ENCODE measurements around the gene DND1.
"Not testable (repeated sequence)": the region's sequence is repeated elsewhere in the genome, so short reads cannot be mapped to it uniquely, and the experiment has no call there.

DND1 gene

DNA sequence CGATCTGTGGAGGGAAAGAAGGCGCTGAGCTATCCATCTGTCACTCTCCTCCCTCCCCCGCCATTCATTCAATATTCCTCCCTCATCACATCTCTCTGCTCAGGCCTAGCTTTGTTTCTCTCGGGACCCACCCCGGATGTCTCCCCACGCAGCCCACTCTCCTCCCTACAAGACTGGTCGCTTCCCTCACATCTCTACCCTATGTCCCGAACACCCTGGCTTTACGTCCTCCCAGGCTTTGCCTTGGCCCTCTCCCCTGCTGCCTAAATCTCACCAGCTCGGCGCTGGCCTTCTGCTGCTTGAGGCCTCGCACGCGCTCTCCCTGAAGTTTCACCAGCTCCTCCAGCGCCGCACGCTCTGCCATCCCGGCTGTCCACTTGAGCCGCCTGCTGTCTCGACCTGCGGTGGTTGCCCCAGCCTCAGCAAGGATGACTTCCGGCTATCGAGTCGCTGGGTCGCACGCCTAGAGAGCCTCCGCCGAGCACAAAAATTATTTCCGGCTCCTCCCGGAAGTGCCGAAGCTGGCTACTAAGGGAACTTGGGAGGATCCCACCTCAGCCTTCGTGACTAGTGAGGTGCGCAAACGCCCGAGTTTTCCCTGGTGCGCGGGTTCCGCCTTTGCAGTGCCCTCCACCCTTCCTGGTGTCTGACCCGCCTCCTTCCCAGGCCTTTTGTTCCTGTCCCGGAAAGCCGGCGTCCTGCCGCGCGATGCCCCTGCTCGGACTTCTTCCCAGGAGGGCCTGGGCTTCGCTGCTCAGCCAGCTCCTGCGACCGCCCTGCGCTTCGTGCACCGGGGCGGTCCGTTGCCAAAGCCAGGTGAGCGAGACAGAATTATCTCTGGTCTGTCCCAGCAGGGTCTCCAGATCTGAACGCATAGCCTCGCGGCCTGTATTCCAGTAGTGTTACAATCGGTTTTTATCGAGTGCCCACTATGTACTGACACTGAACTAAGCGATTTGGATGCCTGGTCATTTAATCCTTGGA, 17.9 kb upstream of the DND1 start, which contains the start of the genes HARS1 and HARS2:
HARS1 (minus strand) TSS at position 430 of the 984 bp plus-strand sequence; CDS start at position 364, 66 bp downstream.
HARS2 (plus strand) TSS at position 515 of the 984 bp plus-strand sequence; CDS start at position 709, 194 bp downstream.
- peak; percentile 89 for TF ChIP-seq POLR2A (IDR thresholded peaks at IDR 0.05; ENCODE audit: low read depth, low read length)
- FAIRE-seq: peak; percentile 60
- peak; percentile 71 for DNase-seq (ENCODE audit: insufficient read length, low spot score)

DNA sequence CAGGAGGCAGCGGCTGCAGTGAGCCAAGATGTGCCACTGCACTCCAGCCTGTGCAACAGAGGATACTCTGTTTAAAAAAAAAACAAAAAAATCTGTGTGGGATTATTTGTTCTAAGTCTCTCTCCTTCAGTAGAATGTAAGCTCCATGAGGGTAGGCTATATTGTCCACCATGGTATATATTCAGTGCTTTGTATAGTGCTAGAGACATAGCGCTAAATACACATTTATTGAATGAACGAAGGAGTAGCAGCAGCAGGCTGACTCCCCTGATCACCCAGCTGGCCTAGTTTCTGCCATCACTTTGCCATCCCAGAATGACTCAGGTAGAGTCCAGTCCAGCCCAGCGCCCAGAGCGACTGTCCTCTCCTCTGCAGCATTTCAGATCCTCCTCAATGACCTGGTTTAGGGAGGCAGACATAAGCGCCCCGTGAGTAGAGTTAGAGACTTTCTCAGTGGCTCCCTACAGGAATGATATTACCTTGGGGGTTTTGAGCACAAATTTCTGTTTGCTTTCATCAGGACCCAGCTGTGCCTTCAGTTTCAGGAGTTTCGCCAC, 17.1 kb upstream of the DND1 start:
- FAIRE-seq (no peak), DNase-seq (ENCODE audit: insufficient read length, low spot score) (no peak)
- no peak for TF ChIP-seq POLR2A (IDR thresholded peaks at IDR 0.05; ENCODE audit: low read depth, low read length)

DNA sequence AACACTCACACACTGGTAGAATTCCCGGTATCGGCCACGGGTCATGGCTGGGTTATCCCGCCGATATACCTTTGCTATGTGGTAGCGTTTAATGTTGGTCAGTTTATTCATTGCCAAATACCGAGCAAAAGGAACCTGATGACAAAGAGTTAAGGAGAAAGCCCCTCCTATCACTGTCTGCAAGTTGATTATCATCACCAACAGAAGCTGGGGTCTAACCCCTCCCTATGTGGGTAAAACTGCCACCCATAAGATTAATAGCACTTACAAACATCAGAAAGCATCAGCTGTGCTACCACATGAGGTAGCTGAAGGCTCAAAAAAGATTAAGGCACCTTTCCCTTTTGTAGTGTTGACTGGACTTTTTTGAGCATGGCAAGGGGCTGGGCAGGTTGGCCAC, 5.6 kb upstream of the DND1 start:
- no peak for TF ChIP-seq POLR2A (IDR thresholded peaks at IDR 0.05; ENCODE audit: low read depth, low read length)
- no peak for DNase-seq (ENCODE audit: insufficient read length, low spot score)
- FAIRE-seq: no peak

DNA sequence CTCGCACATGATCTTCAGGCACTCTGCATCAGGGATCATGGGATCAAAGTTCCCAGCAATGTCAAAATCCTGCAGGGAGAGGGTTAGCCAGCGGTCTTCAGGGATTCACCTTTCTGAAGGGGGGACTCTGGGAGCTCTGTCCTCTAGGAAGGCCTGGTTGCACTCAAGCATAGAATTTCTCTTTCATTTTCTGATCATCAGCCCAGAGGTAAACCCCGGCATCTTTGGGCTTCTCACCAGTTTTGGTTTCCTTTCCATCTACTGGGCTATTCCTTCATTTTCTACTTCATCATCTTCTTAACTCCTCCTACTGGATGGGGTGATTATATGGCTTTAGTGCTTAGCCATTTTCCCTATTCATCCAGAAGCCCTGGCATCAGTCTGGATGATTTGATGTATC, 4.6 kb upstream of the DND1 start:
- FAIRE-seq: no peak
- TF ChIP-seq POLR2A (IDR thresholded peaks at IDR 0.05; ENCODE audit: low read depth, low read length): no peak
- DNase-seq (ENCODE audit: insufficient read length, low spot score): no peak

DNA sequence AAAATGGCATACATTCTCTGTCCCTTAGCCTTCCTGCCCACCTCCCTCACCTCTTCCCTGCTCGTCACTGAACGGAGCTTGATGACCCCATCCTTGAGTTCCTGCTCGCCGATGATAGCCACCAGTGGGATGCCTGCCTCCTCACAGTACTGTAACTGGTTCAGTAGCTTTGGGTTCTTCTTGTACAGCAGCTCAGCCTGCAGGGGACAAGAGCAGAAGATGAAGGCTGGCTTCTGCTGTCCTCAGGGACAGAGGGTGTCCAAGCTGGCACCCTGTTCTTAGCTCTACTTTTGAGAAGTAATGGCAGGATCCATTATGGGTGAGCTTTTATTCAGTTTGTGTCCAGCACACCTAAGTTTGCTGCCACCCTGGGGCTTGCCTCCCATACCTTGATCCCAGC, 1.3 kb upstream of the DND1 start:
- no peak for TF ChIP-seq POLR2A (IDR thresholded peaks at IDR 0.05; ENCODE audit: low read depth, low read length)
- FAIRE-seq (no peak), DNase-seq (ENCODE audit: insufficient read length, low spot score) (no peak)

DNA sequence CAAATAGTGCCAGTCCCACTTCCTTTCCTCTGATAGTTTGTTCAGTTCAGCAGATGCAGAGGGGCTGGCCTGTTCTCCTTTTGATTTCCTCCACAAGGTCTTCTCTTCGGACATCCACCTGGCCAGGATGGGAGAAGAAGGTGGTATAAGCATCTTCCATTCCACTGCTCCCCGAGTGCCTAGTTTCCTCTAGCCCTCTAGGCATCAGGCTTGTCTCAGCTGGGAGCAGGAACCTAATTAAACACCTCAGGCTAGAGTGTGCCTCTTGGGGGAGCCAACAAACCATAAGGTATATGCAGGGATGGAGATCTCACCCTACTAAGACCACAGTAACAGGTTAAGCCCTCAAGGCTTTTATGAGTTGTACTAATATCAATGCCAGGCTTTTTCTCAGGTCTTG, 835 bp upstream of the DND1 start:
- DNase-seq (ENCODE audit: insufficient read length, low spot score): no peak
- no peak for FAIRE-seq
- TF ChIP-seq POLR2A (IDR thresholded peaks at IDR 0.05; ENCODE audit: low read depth, low read length): no peak

DNA sequence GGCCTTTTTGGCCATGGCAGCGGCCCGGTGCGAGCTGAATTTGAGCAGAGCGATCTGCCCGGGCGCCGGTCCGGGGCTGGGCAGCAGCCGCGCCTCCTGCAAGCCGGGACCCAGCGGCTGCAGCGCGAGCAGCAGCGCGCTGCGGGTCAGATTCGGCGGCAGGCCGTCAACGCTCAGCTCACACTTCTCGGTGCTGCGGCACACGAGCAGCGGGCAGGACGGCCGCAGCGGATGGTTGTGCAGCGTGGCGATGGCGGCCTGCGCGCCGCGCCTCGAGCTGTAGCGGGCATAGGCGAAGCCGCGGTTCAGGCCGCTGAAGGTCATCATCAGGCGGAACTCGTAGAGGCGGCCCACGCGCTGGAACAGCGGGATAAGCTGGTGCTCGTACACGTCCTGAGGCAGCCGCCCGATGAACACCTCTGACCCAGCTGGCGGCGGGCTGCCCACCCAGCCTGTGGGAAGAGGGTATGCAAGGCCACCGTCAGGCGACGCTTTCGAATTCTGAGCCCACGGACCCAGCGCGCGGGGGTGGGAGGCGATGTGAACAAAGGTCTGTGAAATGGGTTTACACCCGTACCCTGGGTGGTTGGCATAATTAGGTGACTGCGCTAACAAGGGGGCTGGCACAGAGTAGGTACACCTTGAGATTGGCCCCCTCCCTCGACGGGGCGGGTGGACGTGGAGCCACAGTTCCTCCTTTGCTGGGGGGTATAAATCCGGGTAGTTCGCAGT, 755 bp downstream of the DND1 start:
- FAIRE-seq (no peak), DNase-seq (ENCODE audit: insufficient read length, low spot score) (no peak)
- no peak for TF ChIP-seq POLR2A (IDR thresholded peaks at IDR 0.05; ENCODE audit: low read depth, low read length)

DNA sequence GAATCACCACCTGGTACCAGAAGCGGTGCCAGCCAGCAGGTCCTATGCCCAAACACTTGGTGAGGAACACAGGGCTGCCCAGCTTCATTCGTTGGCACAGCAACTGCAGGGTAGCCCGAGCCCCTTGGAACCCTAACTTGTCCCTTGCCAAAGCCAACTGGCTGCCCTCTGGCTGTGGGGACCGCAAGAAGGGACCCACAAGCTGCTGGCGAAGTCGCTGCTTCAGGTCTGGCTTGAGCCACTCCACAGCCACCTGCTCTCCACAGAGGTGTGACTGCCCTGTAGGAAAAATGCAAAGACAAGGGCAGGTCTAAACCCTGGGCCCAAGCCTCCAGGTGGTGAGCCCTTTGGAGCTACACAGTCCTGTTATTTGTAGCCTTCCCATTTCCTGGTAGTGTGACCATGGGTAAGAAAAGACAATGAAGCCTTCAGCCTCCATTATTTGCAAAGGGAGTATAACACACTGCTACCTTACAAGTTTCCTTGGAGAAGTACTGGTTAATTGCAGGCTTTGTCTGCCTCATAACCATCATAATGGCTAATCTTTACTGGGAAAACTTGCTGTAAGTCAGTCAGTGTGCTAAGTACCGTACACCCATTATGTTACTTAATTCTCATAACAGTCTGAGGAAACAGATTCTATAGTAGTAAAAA, 1.8 kb downstream of the DND1 start:
- TF ChIP-seq POLR2A (IDR thresholded peaks at IDR 0.05; ENCODE audit: low read depth, low read length): no peak
- FAIRE-seq (no peak), DNase-seq (ENCODE audit: insufficient read length, low spot score) (no peak)

DNA sequence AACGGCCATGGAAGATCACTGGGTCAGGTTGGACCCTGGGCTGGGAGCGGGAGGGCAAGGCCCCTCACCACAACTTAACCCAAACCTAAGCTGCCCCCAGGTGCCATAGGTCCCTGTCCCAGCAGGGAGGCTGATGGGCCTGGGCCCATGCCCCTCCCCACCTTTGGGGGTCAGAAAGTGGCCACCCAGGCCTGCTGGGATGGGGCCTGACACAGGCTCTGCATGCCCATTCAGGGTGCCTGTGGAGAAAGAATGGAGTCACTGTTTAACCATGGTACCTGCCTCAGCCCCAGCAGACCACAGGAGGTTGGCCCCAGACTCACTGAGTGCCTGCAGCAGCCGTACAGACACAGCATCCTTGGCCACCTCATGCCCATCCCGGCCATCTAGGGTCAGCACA, 2.3 kb downstream of the DND1 start:
- FAIRE-seq; DNase-seq (ENCODE audit: insufficient read length, low spot score): not testable (repeated sequence)

DNA sequence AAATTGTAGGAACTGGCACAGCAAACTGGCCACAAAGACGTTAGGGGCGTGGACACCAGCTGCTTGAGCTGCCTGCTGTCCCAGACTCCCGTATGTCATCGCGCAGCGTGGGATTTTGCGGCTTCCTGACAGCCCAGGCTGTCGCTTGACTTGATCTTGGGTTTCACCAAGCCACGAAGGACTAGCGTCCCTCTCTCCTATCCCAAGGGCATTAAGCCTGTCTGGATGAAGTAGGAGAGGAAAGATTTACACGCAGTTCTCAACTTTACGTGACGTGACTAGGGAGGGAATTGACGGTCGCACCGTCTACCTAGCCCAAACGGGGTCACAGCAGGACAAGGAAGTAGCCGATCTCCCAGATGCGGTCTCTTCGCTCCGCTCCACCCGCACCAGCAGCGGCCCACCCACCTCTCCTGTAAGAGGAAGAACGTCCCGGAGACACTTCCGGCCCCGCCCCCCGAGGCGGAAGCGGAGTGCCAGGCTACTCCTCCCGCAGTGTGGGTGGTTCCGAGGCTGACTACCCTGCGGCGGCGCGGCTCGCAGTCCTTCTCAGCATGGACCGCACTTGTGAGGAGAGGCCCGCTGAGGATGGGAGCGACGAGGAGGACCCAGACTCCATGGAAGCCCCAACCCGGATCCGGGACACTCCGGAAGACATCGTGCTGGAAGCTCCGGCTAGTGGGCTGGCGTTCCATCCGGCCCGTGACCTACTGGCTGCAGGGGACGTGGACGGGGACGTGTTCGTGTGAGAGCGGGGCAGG, 8.8 kb downstream of the DND1 start, which contains the start of gene WDR55:
WDR55 (plus strand) TSS at position 546 of the 761 bp plus-strand sequence; CDS start at position 555, 9 bp downstream.
- FAIRE-seq (no peak), DNase-seq (ENCODE audit: insufficient read length, low spot score) (peak; percentile 94)
- TF ChIP-seq POLR2A (IDR thresholded peaks at IDR 0.05; ENCODE audit: low read depth, low read length): peak; percentile 93

DNA sequence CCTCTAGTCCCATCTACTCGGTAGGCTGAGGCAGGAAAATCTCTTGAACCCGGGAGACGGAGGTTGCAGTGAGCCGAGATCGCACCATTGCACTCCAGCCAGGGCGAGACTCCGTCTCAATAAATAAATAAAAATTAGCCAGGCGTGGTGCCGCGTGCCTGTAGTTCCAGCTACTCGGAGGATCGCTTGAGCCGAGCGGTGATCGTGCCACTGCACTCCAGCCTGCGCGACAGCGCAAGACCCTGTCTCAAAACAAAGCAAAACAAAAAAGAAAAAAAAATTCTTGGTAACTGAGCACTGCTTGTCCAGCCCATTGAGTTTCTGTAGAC, 9.4 kb downstream of the DND1 start:
- no peak for TF ChIP-seq POLR2A (IDR thresholded peaks at IDR 0.05; ENCODE audit: low read depth, low read length)
- DNase-seq (ENCODE audit: insufficient read length, low spot score) (no peak), FAIRE-seq (no peak)

DNA sequence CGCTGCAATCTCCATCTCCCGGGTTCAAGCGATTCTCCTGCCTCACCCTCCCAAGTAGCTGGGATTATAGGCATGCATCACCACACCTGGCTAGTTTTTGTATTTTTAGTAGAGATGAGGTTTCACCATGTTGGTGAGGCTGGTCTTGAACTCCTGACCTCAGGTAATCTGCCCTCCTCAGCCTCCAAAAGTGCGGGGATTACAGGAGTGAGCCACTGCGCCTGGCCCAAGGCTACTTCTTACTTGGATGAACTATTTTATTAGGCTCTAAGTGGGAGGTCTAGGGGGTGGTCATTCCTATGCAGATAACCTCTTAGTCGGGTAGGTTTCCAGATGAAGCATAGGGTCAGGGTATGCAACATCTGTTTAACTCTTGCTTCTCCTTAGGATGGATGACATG, 13.0 kb downstream of the DND1 start:
- DNase-seq (ENCODE audit: insufficient read length, low spot score); FAIRE-seq: not testable (repeated sequence)

DNA sequence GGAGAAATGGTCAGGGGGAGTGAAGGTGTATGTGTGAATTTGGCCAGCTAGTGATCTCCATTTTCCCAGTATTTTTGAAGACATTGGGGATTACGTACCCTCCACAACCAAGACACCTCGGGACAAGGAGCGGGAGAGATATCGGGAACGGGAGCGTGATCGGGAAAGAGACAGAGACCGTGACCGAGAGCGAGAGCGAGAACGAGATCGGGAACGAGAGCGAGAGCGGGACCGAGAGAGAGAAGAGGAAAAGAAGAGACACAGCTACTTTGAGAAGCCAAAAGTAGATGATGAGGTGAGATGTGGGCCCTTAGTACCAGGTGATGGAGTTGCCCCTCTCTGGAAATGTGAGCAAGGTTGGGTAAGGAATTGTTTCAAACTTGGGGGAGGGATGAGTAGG, 14.5 kb downstream of the DND1 start:
- DNase-seq (ENCODE audit: insufficient read length, low spot score): no peak
- TF ChIP-seq POLR2A (IDR thresholded peaks at IDR 0.05; ENCODE audit: low read depth, low read length): no peak
- FAIRE-seq: no peak

Measured in H54 (cell line).